WTC11 (cell line): Measurements from ENCODE around the gene WDR49. TPM values are rescaled to one million over a fixed set of nuclear protein-coding genes. Genes with fewer than 3 reads are reported as not detected.

ENCODE experiments used
- total RNA-seq: library from RNA; stranded (reverse); gene quantifications from 3 replicates; pipeline ENCODE4 v1.2.3, GENCODE V29; 2021

WDR49 gene
- total RNA-seq, 1 experiment from 2014 or later, result 0.92 TPM

Other genes starting within 250 kb of the WDR49 start
- 0.32 to 0.37 TPM in 2 of 3 replicates, not detected in the other for gene SERPINI2, start 179.9 kb downstream of the WDR49 start, total RNA-seq
- gene PDCD10, start 81.0 kb upstream of the WDR49 start, total RNA-seq, result 58.3 to 60.8 TPM (median 58.5 TPM) in 3 replicates
- gene SERPINI1, start 81.8 kb upstream of the WDR49 start, total RNA-seq, result 4.5 to 6.4 TPM (median 6.1 TPM) in 3 replicates